ENCODE results near the gene VCL.

DNA sequence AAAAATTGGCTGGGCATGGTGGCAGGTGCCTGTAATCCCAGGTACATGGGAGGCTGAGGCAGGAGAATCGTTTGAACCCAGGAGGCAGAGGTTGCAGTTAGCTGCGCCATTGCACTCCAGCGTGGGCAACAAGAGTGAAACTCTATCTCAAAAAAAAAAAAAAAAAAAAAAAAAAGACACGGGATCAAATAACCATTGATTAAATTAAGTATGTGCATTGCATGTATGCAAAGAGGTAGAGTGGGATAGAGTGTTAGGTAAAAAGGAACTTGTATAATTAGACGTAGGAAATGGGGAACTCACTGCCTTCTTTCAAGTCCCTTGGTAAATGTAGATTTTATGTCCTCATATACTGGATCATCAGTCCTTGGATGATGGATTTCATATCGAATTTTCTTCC, 13.1 kb downstream of the VCL start:
- TF ChIP-seq, protein P1, sequence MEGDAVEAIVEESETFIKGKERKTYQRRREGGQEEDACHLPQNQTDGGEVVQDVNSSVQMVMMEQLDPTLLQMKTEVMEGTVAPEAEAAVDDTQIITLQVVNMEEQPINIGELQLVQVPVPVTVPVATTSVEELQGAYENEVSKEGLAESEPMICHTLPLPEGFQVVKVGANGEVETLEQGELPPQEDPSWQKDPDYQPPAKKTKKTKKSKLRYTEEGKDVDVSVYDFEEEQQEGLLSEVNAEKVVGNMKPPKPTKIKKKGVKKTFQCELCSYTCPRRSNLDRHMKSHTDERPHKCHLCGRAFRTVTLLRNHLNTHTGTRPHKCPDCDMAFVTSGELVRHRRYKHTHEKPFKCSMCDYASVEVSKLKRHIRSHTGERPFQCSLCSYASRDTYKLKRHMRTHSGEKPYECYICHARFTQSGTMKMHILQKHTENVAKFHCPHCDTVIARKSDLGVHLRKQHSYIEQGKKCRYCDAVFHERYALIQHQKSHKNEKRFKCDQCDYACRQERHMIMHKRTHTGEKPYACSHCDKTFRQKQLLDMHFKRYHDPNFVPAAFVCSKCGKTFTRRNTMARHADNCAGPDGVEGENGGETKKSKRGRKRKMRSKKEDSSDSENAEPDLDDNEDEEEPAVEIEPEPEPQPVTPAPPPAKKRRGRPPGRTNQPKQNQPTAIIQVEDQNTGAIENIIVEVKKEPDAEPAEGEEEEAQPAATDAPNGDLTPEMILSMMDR (IDR thresholded peaks at IDR 0.05; ENCODE audit: insufficient read depth, low read length, poor library complexity, severe bottlenecking) = no peak
- TF ChIP-seq EZH2phosphoT487 (conservative IDR thresholded peaks at IDR 0.05; ENCODE audit: low read length) = no peak
